Hepatocyte (in vitro differentiated cells): ENCODE results near the gene JAK1. TPM values are rescaled to one million over a fixed set of nuclear protein-coding genes. Genes with fewer than 3 reads are reported as not detected.

Source experiments
- DNase-seq: peaks from one replicate; pipeline ENCODE4 v3.0.0-alpha.2; 2016; ENCODE audit warnings: low spot score
- H2AFZ ChIP-seq: fragments of 200-600 bp; sonication (generic); 2 replicates; pipeline ENCODE4 v1.6.0; 2016; ENCODE audit warnings: antibody characterized with exemption, mild to moderate bottlenecking
- H3K27ac ChIP-seq: fragments of 200-600 bp; sonication (generic); 2 replicates; pipeline ENCODE4 v1.5.1; 2016; ENCODE audit warnings: mild to moderate bottlenecking
- H3K27me3 ChIP-seq: fragments of 200-600 bp; sonication (generic); 2 replicates; pipeline ENCODE4 v1.6.1; 2016
- H3K36me3 ChIP-seq: fragments of 200-600 bp; sonication (generic); replicated peaks from 2 replicates; pipeline ENCODE4 v1.5.1; 2016; ENCODE audit warnings: low read depth; ENCODE audit not compliant: insufficient read depth
- H3K4me1 ChIP-seq: fragments of 200-600 bp; sonication (generic); 2 replicates; pipeline ENCODE4 v1.5.1; 2016; ENCODE audit warnings: mild to moderate bottlenecking, moderate library complexity; ENCODE audit not compliant: insufficient read depth
- H3K4me2 ChIP-seq: fragments of 200-600 bp; sonication (generic); 2 replicates; pipeline ENCODE4 v1.6.0; 2016
- H3K4me3 ChIP-seq: fragments of 200-600 bp; sonication (generic); 2 replicates; pipeline ENCODE4 v1.5.1; 2016; ENCODE audit warnings: mild to moderate bottlenecking
- H3K79me2 ChIP-seq: fragments of 200-600 bp; sonication (generic); 2 replicates; pipeline ENCODE4 v1.6.0; 2017; ENCODE audit warnings: mild to moderate bottlenecking
- H3K9me2 ChIP-seq: fragments of 200-600 bp; sonication (generic); replicated peaks from 2 replicates; pipeline ENCODE4 v1.6.0; 2017; ENCODE audit warnings: mild to moderate bottlenecking; ENCODE audit not compliant: insufficient read depth
- H3K9me3 ChIP-seq: fragments of 200-600 bp; sonication (generic); 2 replicates; pipeline ENCODE4 v1.5.1; 2016; ENCODE audit warnings: low read depth, mild to moderate bottlenecking
- H4K20me1 ChIP-seq: fragments of 200-600 bp; sonication (generic); 2 replicates; pipeline ENCODE4 v1.6.0; 2016; ENCODE audit warnings: mild to moderate bottlenecking; ENCODE audit not compliant: insufficient read depth, poor library complexity, severe bottlenecking
- CTCF ChIP-seq: fragments of 200-600 bp; sonication (generic); IDR thresholded peaks from 2 replicates; pipeline ENCODE4 v1.5.1; 2016; ENCODE audit warnings: antibody characterized with exemption, mild to moderate bottlenecking; ENCODE audit not compliant: poor library complexity
- EZH2 ChIP-seq: fragments of 200-600 bp; sonication (generic); IDR thresholded peaks from 2 replicates; pipeline ENCODE4 v1.6.1; 2016; ENCODE audit warnings: antibody characterized with exemption, mild to moderate bottlenecking, borderline replicate concordance
- EZH2phosphoT487 ChIP-seq: fragments of 200-600 bp; sonication (generic); IDR thresholded peaks from one replicate; pipeline ENCODE4 v1.6.1; 2018; ENCODE audit warnings: antibody characterized with exemption, mild to moderate bottlenecking, low read depth, moderate library complexity; ENCODE audit not compliant: unreplicated experiment, severe bottlenecking
- WGBS: methylation state at CpG from one replicate; pipeline ENCODE4 v1.1.6; 2016; ENCODE audit warnings: low lambda C conversion rate; ENCODE audit errors: missing lambda C conversion rate; 5-methylcytosine and 5-hydroxymethylcytosine counted together
- polyA plus RNA-seq: library from polyadenylated mRNA; unstranded; fragments of >200 nt; fragmentation: Nextera tagmentation; extraction: Ambion mirVana; gene quantifications from 2 replicates; pipeline ENCODE4 v1.2.1, GENCODE V29; 2016
- total RNA-seq: library from RNA; depleted of rRNA; stranded (reverse); fragments of >200 nt; gene quantifications from 2 replicates; pipeline ENCODE4 v1.2.3, GENCODE V29; 2014

The JAK1 gene
- total and polyA plus RNA-seq, 2 experiments from 2014 or later: 60.2 to 102 TPM

GRCh38 chr1:64938991-64939390 lies 27.4 kb downstream of the JAK1 start:
- Histone ChIP-seq H3K27me3 (no peaks in the 10 kb centered on the region), H3K4me1 (peaks cover 4% of the 10 kb centered on the region), H3K79me2 (peaks cover 97% of the 10 kb centered on the region), H3K9me3 (no peaks in the 10 kb centered on the region), H4K20me1 (peaks cover 3% of the 10 kb centered on the region), H3K4me3 (no peak overlapping the region), H3K27ac (no peak overlapping the region), H3K9me2 (no peaks in the 10 kb centered on the region), H3K4me2 (no peak overlapping the region), H2AFZ (no peak overlapping the region), H3K36me3 (no peaks in the 10 kb centered on the region)
- TF ChIP-seq CTCF (no peak), EZH2 (no peak), EZH2phosphoT487 (no peak)
- 96% methylated on average over 2 of the region's 2 CpGs for whole genome bisulfite sequencing
- DNase-seq: no peak

GRCh38 chr1:64936956-64937355 lies 29.4 kb downstream of the JAK1 start:
- Histone ChIP-seq H4K20me1 (peaks cover 3% of the 10 kb centered on the region), H3K4me2 (no peak overlapping the region), H3K79me2 (peaks cover 96% of the 10 kb centered on the region), H3K36me3 (no peaks in the 10 kb centered on the region), H2AFZ (no peak overlapping the region), H3K4me1 (peaks cover 4% of the 10 kb centered on the region), H3K9me2 (no peaks in the 10 kb centered on the region), H3K27ac (no peak overlapping the region), H3K9me3 (no peaks in the 10 kb centered on the region), H3K27me3 (no peaks in the 10 kb centered on the region), H3K4me3 (no peak overlapping the region)
- WGBS: 100% methylated on average over 1 of the region's 1 CpG
- TF ChIP-seq EZH2: no peak
- TF ChIP-seq CTCF: no peak
- TF ChIP-seq EZH2phosphoT487: no peak
- no peak for DNase-seq

- H3K4me3 ChIP-seq: no peak overlapping the region
- peaks cover 3% of the 10 kb centered on the region for H4K20me1 ChIP-seq
- TF ChIP-seq EZH2phosphoT487 (no peak), EZH2 (no peak), CTCF (no peak)
- peaks cover 4% of the 10 kb centered on the region for H3K4me1 ChIP-seq
- peak overlapping the region; percentile 32 for H3K27ac ChIP-seq
- no peaks in the 10 kb centered on the region for H3K36me3 ChIP-seq
- no peaks in the 10 kb centered on the region for H3K9me3 ChIP-seq
- WGBS: 90% methylated on average over 9 of the region's 9 CpGs
- DNase-seq: peak; percentile 56
- H3K79me2 ChIP-seq: peaks cover 96% of the 10 kb centered on the region
- no peak overlapping the region for H2AFZ ChIP-seq
- H3K4me2 ChIP-seq: peak overlapping the region; percentile 15
- H3K9me2 ChIP-seq: no peaks in the 10 kb centered on the region
- H3K27me3 ChIP-seq: no peaks in the 10 kb centered on the region
Observed at GRCh38 chr1:64935551-64936155, 30.7 kb downstream of the JAK1 start.

GRCh38 chr1:64934878-64935275 lies 31.5 kb downstream of the JAK1 start:
- TF ChIP-seq EZH2: no peak
- no peak for TF ChIP-seq EZH2phosphoT487
- no peak for TF ChIP-seq CTCF
- H3K36me3 ChIP-seq: no peaks in the 10 kb centered on the region
- peaks cover 4% of the 10 kb centered on the region for H3K4me1 ChIP-seq
- peaks cover 93% of the 10 kb centered on the region for H3K79me2 ChIP-seq
- H2AFZ ChIP-seq: no peak overlapping the region
- DNase-seq: no peak
- no peaks in the 10 kb centered on the region for H3K9me2 ChIP-seq
- 100% methylated on average over 1 of the region's 1 CpG for WGBS
- H3K4me2 ChIP-seq: no peak overlapping the region
- H3K27me3 ChIP-seq: no peaks in the 10 kb centered on the region
- no peaks in the 10 kb centered on the region for H3K9me3 ChIP-seq
- H4K20me1 ChIP-seq: no peaks in the 10 kb centered on the region
- H3K4me3 ChIP-seq: no peak overlapping the region
- H3K27ac ChIP-seq: peak overlapping the region; percentile 73
